Measurements from ENCODE around the gene ABCC5.

GRCh38 chr3:183892610-183893214 is 125.0 kb downstream of the ABCC5 start:
- no peak for TF ChIP-seq POLR2AphosphoS5 (IDR thresholded peaks at IDR 0.05; ENCODE audit: insufficient read depth in 1 of 2, low read depth in 1 of 2)
- no peak for TF ChIP-seq POLR2A (IDR thresholded peaks at IDR 0.05)
- no peak for TF ChIP-seq CTCF (IDR thresholded peaks at IDR 0.05)

Data from vagina (tissue), 2 donors.